ENCODE data around the gene SRP72. TPM values are rescaled to one million over a fixed set of nuclear protein-coding genes. Genes with fewer than 3 reads are reported as not detected.
"Not testable (repeated sequence)": the region's sequence is repeated elsewhere in the genome, so short reads cannot be mapped to it uniquely, and the experiment has no call there.

Gene SRP72
- total RNA-seq, 1 donor from 2014 or later = 66.9 TPM

DNA sequence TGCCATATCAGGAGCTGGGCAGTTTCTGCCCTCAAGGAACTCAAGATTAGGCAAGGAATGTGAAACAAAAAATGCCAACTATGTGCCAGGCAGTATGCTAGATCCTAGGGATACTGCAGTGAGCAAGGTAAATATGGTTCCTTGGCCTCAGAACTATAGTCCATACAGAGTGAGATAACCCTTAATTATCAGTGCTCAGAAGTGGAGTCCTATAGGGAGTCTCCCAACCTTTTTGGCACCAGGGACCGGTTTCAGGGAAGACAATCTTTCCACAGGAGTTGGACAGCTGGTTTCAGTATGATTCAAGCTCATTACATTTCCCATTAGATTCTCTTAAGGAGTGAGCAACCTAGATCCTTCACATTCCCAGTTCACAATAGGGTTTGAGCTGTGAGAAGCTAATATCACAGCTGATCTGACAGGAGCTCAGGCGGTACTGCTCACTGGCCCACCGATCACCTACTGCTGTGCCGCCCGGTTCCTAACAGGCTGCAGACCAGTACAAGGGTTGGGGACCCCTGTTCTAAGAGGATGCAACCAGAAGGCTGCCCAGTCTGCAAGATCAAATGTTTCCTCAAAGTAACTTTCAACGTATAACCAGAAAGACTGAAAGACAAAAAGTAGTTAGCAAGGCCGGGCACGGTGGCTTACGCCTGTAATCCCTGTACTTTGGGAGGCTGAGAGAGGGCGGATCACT lies 1.7 kb upstream of the SRP72 start:
- no peak for DNase-seq

DNA sequence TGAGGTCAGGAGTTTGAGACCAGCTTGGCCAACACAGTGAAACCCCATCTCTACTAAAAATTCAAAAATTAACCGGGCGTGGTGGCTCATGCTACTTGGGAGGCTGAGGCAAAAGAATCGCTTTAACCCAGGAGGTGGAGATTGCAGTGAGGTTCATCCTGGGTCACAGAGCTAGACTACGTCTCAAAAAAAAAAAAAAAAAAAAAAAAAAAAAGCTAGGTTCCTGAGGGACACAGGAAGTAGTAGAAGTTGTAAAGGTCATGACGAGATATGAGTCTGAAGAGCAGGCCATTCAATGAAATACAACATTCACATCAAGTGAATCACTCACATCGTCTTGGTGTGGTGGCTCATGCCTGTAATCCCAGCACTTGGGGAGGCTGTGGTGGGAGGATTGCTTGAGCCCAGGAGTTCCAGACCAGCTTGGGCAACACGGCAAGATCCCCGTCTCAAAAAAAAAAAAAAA lies 1.1 kb upstream of the SRP72 start:
- not testable (repeated sequence) for DNase-seq

DNA sequence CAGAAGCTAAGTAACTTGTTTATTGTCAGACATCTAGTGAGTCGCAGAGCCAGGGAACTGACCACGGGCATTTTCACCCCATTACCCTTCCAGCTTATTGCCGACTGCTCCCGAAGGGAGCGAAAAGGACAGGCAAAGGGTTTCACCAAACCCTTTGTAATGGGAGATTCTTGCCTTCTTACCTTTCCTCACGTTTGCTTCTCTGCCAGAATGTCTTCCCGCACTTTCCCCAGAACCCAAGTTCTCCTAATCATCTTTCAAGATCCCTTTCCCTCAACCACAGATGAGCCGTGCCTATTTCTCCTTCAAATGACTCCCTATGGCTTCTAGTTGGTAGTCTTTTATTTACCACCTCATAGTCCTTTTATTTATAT lies 520 bp upstream of the SRP72 start:
- DNase-seq = no peak

DNA sequence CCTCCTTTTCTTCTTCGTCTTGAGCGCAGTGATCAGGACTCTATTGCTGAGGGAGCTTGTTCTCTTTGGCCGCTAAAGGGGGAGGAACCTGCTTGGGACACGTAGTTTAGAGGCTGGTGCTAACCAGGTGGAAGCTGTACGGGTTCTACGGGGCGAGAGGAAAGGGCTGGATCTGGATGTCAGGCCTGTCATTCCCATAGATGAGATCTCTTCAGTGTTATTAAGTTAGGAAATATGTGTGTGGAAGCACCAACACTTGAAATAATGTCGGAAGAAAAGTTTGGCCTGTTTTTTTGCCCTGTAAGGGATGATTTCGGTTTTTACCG lies 643 bp downstream of the SRP72 start:
- DNase-seq = no peak

GRCh38 chr4:56469489-56470210 lies 2.2 kb downstream of the SRP72 start:
- DNase-seq = no peak

DNA sequence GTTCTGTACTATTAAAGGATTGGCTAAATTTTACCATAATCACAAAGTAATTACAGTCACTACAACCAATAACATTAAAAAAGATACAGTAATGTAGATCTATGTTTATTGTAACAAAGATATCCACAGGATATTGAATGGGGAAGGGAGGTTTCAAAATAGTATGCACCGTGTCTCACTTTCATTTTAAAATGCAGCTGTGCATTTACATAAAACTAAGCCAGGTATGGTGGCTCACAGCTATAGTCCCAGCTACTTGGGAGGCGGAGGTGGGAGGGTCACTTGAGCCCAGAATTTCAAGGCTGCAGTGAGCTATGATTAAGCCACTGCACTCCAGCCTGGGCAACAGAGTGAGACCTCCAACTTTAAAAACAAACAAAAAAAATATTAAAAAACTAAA lies 8.5 kb downstream of the SRP72 start:
- DNase-seq = no peak

- DNase-seq = no peak
Measured at GRCh38 chr4:56477192-56477702, 9.8 kb downstream of the SRP72 start.

- DNase-seq = no peak
Measured at GRCh38 chr4:56480691-56481090, 13.3 kb downstream of the SRP72 start.

DNA sequence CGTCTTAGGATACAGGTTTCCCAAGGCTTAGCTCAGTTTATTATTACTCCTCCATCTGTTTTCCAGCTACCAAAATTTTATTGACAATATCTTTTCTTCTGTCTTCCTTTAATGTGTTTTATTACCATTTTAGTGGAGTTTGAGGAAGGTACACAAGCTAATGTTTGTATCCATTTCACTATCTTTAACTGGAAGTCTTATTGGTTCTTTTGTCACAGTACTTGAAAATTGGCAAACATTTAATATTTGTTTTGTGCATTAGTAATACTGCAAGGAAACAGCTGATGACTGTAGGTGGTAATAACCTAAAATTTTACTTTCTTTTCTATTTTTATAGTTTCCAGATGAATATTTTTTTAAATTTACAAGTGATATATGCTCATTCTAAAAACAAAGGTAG lies 28.8 kb downstream of the SRP72 start:
- DNase-seq = no peak

DNA sequence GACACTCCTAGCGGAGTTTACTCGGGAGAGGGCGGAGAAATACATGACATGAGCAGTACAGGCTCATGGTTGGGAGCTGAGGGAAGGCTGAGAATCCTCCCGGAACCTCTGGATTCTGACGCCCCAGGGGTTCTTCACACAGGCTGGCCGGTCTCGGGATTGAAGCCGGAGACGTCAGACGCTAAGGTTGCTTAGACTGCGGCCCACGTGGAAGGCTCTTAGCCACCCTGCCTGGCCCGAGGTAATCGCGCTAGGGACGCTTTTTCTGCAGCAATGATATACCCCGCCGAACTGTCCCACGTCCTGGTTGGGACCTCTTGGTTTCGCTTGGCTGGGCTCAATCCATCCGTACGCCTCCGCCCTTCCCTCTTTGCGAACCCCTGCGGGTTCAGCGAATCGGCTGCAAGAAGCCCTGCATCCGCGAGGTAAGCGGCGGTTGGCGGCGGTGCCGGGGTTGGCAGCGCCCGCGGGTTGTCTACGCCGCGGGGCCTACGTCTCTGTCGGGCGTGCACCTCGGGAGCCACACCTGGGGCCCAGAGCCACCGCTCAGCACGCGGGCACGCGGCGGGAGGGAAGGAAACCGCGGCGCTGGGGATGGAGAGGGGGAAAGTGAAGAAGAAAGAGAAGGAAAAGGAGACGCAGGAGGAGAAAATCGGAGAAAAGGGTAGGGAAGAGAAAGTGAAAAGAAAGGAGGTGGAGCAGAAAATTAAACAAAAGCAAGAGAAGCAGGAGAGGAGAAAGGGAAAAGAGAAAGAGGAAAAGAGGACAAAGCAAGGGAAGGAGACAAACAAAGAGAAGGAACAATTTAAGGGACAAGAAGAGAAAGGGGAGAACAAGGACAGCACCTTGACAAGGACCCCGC lies 38.1 kb downstream of the SRP72 start, which contains the start of gene ARL9:
TSS of gene ARL9 (plus strand) at position 523 of the 862 bp plus-strand sequence. CDS start at position 595, 72 bp downstream.
- DNase-seq = peak; percentile 35

DNA sequence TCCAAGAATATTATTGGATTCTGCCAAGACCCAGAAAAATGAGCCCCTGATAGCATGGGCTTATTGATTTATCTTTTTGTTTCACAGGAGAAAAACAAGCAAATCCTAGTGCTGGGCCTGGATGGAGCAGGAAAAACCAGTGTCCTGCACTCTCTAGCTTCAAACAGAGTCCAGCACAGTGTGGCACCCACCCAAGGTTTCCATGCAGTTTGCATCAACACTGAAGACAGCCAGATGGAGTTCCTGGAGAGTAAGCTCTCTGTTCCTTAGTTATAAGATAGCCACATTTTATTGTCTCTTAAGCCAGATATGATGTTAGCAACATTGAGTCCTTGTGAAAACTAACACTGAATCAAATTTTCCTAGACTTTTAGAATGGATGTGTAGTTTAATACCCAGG lies 43.7 kb downstream of the SRP72 start:
- DNase-seq = no peak

- DNase-seq = no peak
Measured at GRCh38 chr4:56512166-56512565, 44.7 kb downstream of the SRP72 start.

- no peak for DNase-seq
Measured at GRCh38 chr4:56513517-56513916, 46.1 kb downstream of the SRP72 start.

DNA sequence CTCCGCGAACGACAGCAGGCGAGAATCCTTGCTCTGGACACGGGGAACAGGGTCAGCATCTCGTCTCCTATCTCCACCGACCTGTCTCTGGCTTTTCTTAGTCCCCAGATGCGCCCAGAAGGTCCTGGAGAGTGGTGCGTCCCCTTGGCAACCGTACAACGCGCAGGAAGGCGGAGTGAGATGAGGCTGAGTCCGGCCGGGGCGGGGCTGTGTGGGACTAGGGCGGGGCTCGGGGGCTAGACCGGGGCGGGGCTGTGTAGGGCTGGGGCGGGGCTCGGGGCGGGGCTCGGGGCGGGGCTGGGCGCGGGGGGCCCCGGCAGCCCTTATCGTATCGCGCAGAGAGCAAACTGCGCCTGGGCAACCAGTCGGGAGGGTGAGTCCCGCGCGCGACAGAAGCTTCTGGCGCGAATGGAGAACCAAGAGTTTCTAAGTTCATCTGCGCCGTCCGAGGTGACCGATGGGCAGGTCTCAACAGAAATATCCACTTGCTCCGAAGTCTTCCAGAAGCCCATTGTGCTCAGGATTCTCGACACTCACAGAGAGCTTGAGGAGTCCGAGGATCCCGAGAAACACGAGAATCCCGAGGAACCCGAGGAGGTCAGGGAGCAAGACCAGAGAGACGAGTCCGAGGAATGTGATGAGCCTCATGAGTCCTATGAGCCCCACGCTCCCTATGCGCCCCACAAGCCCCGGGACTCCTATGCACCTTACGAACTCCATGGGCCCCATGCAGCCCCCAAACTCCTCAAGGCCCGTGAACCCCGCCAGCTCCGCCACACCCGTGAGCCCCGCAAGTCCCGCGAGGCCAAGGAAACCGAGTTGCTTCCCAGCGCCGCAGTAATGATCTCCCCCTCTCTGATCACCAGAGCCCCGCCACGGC lies 63.1 kb downstream of the SRP72 start:
- DNase-seq = peak; percentile 85

GRCh38 chr4:56531149-56531770 lies 63.8 kb downstream of the SRP72 start:
- DNase-seq = no peak

DNA sequence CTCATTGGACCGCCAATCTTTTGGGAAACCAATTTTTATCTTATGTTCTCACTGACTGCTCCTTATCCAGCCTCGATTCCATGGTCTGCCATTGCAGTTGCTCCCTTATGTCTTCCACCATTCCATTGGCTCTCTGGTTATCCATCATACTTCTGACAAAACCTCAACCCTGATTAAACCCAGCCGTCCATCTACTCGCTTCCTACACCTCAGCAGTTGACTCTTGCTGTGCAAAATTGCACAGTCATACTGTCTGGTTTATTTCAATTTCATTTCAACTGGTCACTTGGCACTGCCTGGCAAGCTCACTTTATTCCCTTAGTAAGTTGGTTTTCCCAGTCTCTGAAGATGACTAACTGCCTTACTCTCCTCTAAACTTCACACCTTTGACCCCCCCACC lies 64.4 kb downstream of the SRP72 start:
- DNase-seq = no peak

- no peak for DNase-seq
Measured at GRCh38 chr4:56532239-56532638, 64.8 kb downstream of the SRP72 start.

DNA sequence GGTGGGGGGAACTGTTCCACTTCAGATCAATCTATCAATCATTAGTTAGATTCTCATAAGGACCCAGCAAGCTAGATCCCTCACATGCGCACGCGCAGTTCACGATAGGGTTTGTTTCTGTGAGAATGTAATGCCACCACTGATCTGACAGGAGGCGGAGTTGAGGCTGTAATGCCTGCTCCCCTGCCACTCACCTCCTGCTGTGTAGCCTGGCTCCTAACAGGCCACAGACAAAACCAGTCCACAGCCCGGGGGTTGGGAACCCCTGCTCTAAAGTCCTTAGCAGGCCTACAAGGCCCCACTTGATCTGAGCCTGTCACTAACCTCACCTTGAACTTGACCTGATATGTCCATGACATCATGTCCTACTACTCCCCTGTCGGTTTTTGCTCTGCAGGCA lies 68.5 kb downstream of the SRP72 start:
- no peak for DNase-seq

- no peak for DNase-seq
Measured at GRCh38 chr4:56537147-56537546, 69.7 kb downstream of the SRP72 start.

DNA sequence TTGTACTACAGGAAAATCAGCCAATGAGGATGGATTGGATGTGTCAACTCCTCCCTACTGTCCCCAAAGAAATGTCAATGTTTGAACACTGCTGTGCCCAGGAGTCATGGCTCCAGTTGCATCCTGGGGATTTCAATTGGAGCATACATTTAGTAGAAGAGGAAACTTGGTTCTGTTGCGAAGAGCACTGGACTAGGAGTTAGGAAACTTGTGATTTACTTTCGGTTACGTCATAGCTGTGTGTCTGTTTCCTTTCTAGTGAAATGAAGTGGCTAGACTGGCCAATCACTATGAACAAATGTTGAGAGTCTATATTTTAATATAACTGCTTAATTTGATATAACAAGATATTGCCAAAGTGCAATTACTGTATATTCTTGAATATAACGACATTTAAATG lies 73.4 kb downstream of the SRP72 start:
- DNase-seq = no peak

DNA sequence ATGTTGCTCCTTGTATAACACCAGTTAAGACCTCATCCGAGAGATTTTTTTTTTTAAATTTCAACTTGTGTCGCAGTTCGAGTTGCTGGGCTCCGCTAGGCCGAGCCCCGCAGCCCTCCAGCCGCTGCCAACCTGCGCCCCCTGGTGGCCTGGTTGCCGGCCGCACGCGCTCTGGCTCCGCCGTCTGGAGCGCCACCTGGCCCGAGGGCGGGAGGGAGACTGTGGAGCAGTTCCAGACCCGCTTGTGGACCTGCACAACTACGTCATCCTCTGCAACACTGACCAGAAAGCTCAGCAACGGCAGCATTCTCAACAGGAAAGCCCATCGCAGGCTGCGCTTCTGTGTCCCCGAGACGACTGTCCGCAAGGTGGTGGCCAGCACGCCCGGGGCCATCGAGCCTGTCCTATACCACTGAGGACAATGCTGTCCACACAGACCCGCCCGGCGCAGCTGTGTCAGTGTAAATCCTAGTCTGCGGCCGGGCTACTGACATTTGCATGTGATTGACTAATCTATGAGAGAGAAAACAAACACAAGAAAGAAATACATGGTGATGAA lies 77.2 kb downstream of the SRP72 start:
- DNase-seq = peak; percentile 82

All from occipital lobe (tissue), 2 donors.